GM19468 (cell line): ENCODE results near the gene PEAR1.
"Not testable (repeated sequence)": the region's sequence is repeated elsewhere in the genome, so short reads cannot be mapped to it uniquely, and the experiment has no call there.

Experiments used
- ATAC-seq: cut with Tn5 transposase; IDR thresholded peaks from one replicate; pipeline ENCODE4 v1.9.1; 2021; ENCODE audit warnings: mild to moderate bottlenecking, moderate library complexity, moderate number of reproducible peaks; ENCODE audit not compliant: unreplicated experiment; ENCODE audit errors: extremely low read depth

The PEAR1 gene

GRCh38 chr1:156912861-156913808 lies 19.6 kb downstream of the PEAR1 start:
- ATAC-seq: no peak

GRCh38 chr1:156913809-156914387 lies 20.4 kb downstream of the PEAR1 start:
- no peak for ATAC-seq

GRCh38 chr1:156914440-156914856 lies 20.9 kb downstream of the PEAR1 start:
- ATAC-seq: no peak

GRCh38 chr1:156920233-156921052 lies 26.9 kb downstream of the PEAR1 start, which contains the start of gene LRRC71:
Gene LRRC71 (plus strand): TSS chr1:156920632. CDS start chr1:156920804, 172 bp downstream.
- no peak for ATAC-seq

- no peak for ATAC-seq
These were observed 27.6 kb downstream of the PEAR1 start for GRCh38 chr1:156921053-156921529.

GRCh38 chr1:156922986-156923669 lies 29.6 kb downstream of the PEAR1 start:
- ATAC-seq: no peak

GRCh38 chr1:156923670-156924477 lies 30.4 kb downstream of the PEAR1 start:
- ATAC-seq: no peak

- no peak for ATAC-seq
These were observed 31.1 kb downstream of the PEAR1 start for GRCh38 chr1:156924478-156925153.

GRCh38 chr1:156925154-156926010 lies 31.9 kb downstream of the PEAR1 start:
- ATAC-seq: no peak

- no peak for ATAC-seq
These were observed 32.7 kb downstream of the PEAR1 start for GRCh38 chr1:156926175-156926574.

GRCh38 chr1:156926695-156927094 lies 33.2 kb downstream of the PEAR1 start:
- ATAC-seq: not testable (repeated sequence)

GRCh38 chr1:156927215-156928042 lies 33.9 kb downstream of the PEAR1 start:
- no peak for ATAC-seq

GRCh38 chr1:156928043-156928602 lies 34.6 kb downstream of the PEAR1 start:
- ATAC-seq: no peak

GRCh38 chr1:156929596-156930238 lies 36.2 kb downstream of the PEAR1 start:
- no peak for ATAC-seq

GRCh38 chr1:156930483-156930882 lies 37.0 kb downstream of the PEAR1 start:
- ATAC-seq: no peak
